ENCODE results near the gene ZHX3. TPM values are rescaled to one million over a fixed set of nuclear protein-coding genes. Genes with fewer than 3 reads are reported as not detected.

Gene ZHX3
- total and polyA plus RNA-seq, 8 donors = 6.6 to 59.3 (median 18.7) TPM

GRCh38 chr20:41187668-41188067 lies 129.9 kb downstream of the ZHX3 start:
- no peak overlapping the region for H3K27ac ChIP-seq
- peaks cover 4 to 40% (median 28%) of the 10 kb centered on the region in 4 donors for H3K36me3 ChIP-seq
- TF ChIP-seq EP300 (IDR thresholded peaks at IDR 0.05) (no peak), POLR2AphosphoS5 (IDR thresholded peaks at IDR 0.05) (no peak), CTCF (IDR thresholded peaks at IDR 0.05) (no peak), POLR2A (IDR thresholded peaks at IDR 0.05) (no peak)
- intact Hi-C loops (cut with DNase I; ENCODE audit: low total_unique reads) = no loop called here
- no peaks in the 10 kb centered on the region for H3K27me3 ChIP-seq
- DNase-seq = no peak
- no peaks in the 10 kb centered on the region for H3K4me1 ChIP-seq
- H3K4me3 ChIP-seq = no peak overlapping the region
- H3K9me3 ChIP-seq = peaks cover 0 to 14% (median 5%) of the 10 kb centered on the region in 4 donors

GRCh38 chr20:41185013-41185757 lies 132.3 kb downstream of the ZHX3 start:
- intact Hi-C loops (cut with DNase I; ENCODE audit: low total_unique reads) = no loop called here
- H3K4me1 ChIP-seq = peaks cover 0 to 5% (median 0%) of the 10 kb centered on the region in 4 donors
- 89 to 93% (median 91%) methylated on average over 11 of the region's 11 CpGs for WGBS, 5 donors
- no peak overlapping the region for H3K4me3 ChIP-seq
- H3K36me3 ChIP-seq = peaks cover 8 to 33% (median 31%) of the 10 kb centered on the region in 4 donors
- DNase-seq = peak in 1 of 2 donors; percentile 23
- no peak for TF ChIP-seq POLR2A (IDR thresholded peaks at IDR 0.05)
- no peak for TF ChIP-seq CTCF (IDR thresholded peaks at IDR 0.05)
- no peak for TF ChIP-seq POLR2AphosphoS5 (IDR thresholded peaks at IDR 0.05)
- TF ChIP-seq EP300 (IDR thresholded peaks at IDR 0.05) = no peak
- H3K27ac ChIP-seq = no peak overlapping the region
- H3K9me3 ChIP-seq = peaks cover 0 to 4% (median 1%) of the 10 kb centered on the region in 4 donors
- no peaks in the 10 kb centered on the region for H3K27me3 ChIP-seq

- WGBS, 5 donors = 92 to 100% (median 96%) methylated on average over 2 of the region's 2 CpGs
Measured at GRCh38 chr20:41183831-41184230, 133.7 kb downstream of the ZHX3 start.

GRCh38 chr20:41183391-41183790 lies 134.1 kb downstream of the ZHX3 start:
- no peaks in the 10 kb centered on the region for H3K9me3 ChIP-seq
- TF ChIP-seq CTCF (IDR thresholded peaks at IDR 0.05) (no peak), POLR2A (IDR thresholded peaks at IDR 0.05) (no peak), EP300 (IDR thresholded peaks at IDR 0.05) (no peak), POLR2AphosphoS5 (IDR thresholded peaks at IDR 0.05) (no peak)
- peaks cover 8 to 33% (median 31%) of the 10 kb centered on the region in 4 donors for H3K36me3 ChIP-seq
- peak; percentile 0 to 18 for DNase-seq
- H3K4me1 ChIP-seq = peaks cover 0 to 17% (median 7%) of the 10 kb centered on the region in 4 donors
- intact Hi-C loops (cut with DNase I; ENCODE audit: low total_unique reads) = no loop called here
- no peaks in the 10 kb centered on the region for H3K27me3 ChIP-seq
- no peak overlapping the region for H3K27ac ChIP-seq
- WGBS, 5 donors = 94 to 99% (median 97%) methylated on average over 6 of the region's 6 CpGs
- no peak overlapping the region for H3K4me3 ChIP-seq

More at GRCh38 chr20:41183831-41184230, 133.7 kb downstream of the ZHX3 start:
- H3K36me3 ChIP-seq = peaks cover 8 to 33% (median 31%) of the 10 kb centered on the region in 4 donors
- peaks cover 0 to 13% (median 5%) of the 10 kb centered on the region in 4 donors for H3K4me1 ChIP-seq
- no peaks in the 10 kb centered on the region for H3K9me3 ChIP-seq
- no peak overlapping the region for H3K27ac ChIP-seq
- TF ChIP-seq POLR2A (IDR thresholded peaks at IDR 0.05) (no peak), CTCF (IDR thresholded peaks at IDR 0.05) (no peak), POLR2AphosphoS5 (IDR thresholded peaks at IDR 0.05) (no peak), EP300 (IDR thresholded peaks at IDR 0.05) (no peak)
- no peaks in the 10 kb centered on the region for H3K27me3 ChIP-seq
- intact Hi-C loops (cut with DNase I; ENCODE audit: low total_unique reads) = no loop called here
- no peak overlapping the region for H3K4me3 ChIP-seq
- peak; percentile 0 to 17 for DNase-seq

All from stomach (tissue), 9 donors.